Renal cortex interstitium (tissue), 11 donors: ENCODE data around the gene RPS19BP1. TPM values are rescaled to one million over a fixed set of nuclear protein-coding genes. Genes with fewer than 3 reads are reported as not detected.
"Not testable (repeated sequence)": the region's sequence is repeated elsewhere in the genome, so short reads cannot be mapped to it uniquely, and the experiment has no call there.

ENCODE experiments used
- DNase-seq, 11 donors: peaks; one replicate each; pipeline ENCODE4 v3.0.0-alpha.2; 2013; ENCODE audit warnings: low read depth in 9 of 11, low spot score in 4 of 11; ENCODE audit errors: extremely low read depth in 1 of 11
- polyA plus RNA-seq, 3 donors: library from polyadenylated mRNA; unstranded; fragments of 120-200 nt; gene quantifications; one replicate each; pipeline ENCODE4 v1.2.1, GENCODE V29; 2013; ENCODE audit not compliant: insufficient read length in 3 of 3

Gene RPS19BP1
- polyA plus RNA-seq, 3 donors = 41.3 to 58.4 (median 52.9) TPM

DNA sequence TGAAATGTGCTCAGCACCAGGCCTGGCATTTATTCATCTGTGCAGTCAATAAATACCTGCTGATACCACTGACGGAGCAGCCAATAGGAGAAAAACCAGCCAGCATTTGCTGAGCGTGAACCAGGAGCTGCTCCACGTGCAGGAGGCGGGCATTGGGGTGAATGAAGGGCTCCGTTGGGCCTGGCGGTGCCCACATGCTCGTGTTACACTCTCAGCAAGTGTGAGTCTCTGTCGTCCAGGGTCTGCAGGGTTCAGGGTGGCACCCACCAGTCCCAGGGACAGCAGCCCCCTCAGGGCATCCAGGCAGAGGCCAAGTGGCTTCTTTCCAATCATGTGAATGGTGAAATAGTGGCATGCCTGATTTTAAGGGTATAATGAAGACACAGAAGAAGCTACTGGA, 4.2 kb upstream of the RPS19BP1 start:
- no peak for DNase-seq

DNA sequence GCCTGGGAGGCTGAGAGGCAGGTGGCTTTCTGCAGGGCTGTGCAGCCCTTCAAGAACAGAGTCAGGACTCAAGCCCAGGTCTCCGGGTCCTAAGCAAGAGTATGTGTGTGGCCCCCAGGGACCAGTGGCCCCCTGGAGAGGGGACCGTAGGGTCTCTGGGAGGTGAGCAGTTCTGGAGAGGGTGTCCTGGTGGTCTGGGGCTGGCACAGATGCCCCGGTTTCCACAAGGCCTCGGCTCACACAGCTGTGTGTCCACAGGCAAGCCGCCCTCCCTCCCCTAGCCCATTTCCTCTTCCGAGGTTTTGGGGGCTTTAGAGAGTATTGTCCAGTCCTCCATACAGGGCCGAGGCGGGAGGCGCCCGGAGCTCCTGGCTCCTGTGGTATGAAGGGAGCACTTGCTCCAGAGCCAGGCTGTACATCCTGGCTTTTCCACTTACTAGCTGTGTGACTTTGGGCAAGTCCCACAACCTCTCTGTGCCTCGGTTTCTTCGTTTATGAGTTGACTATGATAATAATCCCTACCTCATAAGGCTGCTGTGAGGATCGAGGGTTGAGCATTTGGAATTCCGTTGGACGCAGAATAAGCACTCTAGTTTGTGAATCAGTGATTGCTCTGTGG, 3.4 kb upstream of the RPS19BP1 start:
- no peak for DNase-seq

DNA sequence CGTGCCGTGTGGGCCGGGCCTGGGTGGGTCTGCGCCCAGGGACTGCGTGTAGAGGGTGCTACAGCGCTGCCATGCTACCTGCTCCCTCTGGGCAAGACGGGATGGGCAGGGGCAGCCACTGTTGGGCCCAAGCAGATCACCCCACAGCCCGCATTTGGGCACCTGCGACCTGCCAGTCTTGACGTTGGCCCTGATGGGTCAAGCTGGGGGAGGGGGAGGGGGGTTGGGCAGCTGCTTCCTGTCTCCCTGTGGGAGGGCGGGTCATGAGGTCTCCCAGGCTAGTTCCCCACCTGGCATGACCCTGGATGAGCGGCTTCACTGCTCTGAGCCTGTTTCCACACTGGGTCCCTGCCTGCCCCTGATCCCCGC, 2.8 kb upstream of the RPS19BP1 start:
- DNase-seq = no peak

DNA sequence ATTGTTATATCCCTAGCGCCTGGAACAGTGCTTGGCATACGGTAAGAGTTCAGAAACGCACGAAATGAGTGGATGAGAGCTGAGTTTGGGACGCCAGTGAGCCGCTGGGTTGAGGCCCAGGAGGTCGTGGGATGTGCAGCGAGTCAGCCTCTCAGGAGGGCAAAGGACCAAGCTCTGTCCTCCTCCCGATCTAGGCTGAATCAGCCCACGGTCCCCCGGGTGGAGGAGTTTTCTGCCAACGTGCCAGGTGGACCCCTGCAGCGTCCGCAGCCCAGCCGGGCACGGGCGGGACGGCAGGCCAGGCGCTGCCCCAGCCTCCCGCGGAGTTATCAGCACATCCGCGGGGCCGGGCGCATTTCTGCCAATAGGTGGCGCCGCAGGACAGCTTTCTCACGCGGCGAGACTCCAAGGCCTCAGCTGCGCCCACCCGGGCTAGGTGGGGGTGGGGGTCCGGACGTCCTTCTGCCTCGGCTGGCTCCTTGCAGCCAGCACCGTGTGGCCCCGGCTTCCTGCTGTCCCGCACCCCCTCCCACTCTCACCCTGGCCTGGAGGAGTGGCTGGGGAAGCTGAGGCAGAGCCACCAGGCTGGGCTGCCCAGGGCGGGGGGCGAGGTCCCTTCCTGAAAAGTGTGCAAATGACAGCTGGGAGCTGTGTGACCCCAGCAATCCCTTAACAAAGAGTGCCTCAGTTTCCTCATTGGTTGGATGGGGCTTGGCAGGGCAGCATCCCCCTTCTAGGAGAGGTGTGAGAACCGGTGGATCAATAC, 2.2 kb upstream of the RPS19BP1 start:
- peak in 8 of 11 donors; percentile 71 to 83 (median 78) for DNase-seq

DNA sequence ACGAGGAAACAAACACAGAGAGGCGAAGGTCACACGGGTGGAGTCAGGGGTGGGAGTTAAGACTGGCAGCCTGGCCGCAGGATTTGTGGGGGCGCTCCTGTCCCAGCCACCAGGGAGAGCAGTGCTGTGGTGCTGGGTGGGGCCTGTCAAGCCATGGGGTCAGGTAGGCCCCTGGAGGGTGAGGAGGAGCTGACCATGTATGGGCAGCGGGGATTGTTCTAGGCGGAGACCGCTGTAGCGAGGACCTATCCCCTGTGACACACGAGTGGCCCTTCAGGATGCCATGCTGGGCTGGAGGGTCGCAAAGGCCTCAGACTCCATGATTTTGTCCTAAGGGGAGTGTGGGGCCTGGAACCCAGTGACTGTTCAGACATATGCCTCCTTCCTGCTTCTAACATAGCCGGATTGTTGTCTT, 1.6 kb upstream of the RPS19BP1 start:
- no peak for DNase-seq

DNA sequence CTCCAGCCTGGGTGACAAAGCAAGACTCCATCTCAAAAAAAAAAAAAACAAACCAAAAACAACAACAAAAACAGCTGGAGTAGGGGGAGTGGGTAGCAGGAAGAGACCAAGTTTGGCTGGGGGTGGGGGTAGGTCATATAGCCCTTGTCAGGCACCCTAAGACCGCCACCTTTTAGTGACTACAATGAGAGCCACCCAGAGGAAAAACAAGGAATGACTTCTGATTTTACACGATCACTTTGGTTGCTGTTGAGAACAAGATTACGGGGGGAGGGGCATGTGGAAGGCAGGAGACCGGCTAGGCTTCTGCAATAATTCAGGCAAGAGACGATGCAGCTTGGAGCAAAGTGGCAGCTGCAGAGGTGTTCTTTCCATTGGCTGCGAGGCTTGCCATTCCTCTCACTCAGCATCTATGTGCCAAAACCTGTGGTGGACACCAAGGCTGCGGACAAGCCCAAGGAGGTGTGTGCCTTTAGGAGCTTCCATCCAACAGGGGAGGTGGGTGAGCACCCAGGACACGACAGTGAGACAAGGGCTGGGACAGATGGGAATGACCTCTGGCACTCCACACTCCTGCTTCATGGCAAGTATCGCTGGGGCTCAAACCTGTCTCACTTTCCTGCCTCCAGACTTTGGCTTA, 1.7 kb downstream of the RPS19BP1 start:
- DNase-seq = no peak

DNA sequence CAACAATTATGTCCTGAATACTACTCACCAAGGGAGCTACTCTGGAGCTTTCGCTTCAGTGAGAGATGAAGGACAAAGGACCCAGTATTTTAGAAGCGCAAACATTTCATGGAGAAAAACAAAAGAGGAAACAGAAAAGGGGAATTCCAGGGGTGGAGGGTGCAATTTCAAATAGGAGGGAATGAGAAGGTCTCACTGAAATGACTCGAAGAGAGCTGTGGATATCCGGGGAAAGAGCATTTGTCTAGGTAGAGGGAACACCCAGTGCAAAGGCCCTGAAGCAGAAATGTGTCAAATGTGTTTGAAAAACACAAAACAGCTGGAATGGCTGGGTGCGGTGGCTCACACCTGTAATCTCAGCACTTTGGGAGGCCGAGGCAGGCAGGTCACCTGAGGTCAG, 2.4 kb downstream of the RPS19BP1 start:
- DNase-seq = no peak

DNA sequence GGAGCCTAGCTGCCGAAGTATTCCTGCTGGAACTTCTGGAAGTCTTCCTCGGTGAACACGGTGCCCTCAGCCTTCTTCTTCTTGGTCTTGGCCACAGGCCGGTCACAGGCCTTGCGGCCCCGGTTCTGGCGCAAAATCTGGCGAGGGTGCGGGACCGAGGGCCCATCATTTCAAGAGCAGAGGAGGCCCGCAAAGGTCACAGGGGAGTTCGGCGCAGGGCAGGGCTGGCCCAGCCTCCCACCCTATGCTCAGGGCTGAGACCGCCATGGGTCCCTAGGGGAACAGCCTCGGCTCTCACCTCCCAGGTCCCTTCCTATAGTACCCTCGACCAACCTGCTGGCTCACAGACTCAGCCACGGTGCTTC, 3.1 kb downstream of the RPS19BP1 start:
- DNase-seq = no peak

DNA sequence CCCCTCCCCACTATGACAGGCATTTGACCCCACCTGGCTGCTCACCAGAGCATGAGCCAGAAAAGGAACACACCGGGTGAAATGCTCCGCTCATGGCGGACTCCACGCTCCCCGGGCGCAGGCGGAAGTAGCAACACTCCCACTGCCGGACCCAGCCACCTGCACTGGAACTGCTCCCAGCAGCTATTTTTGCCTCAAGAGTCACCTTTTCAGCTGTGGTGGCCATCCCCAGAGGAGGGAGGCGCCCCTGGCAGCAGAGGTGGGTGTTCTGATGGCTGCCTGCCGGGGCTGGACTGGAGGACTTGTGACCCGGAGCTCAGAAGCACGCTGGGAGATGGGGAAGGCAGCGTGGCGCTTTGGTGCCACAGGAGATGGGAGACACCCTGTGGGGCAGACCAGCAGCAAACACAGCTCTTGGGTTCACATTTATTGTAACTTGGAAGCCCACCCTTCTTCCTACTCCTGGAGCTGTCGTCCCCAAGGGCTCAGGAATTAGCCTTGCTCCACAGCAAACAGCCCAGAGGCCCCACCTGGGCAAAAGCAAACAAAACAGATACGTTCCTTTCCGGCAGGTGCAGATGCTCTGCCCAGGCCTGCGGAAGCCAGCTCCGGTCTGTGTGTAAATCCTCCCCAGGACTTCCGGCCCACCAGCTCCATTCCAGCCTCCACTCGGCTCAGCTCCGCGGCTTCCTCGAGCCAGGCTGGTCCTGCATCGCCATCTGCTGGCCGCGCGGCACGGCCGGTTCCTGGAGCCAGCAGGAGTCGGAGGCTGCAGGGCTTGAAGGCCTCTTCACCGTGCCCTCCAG, 3.7 kb downstream of the RPS19BP1 start:
- peak in 9 of 11 donors; percentile 75 to 89 (median 85) for DNase-seq

DNA sequence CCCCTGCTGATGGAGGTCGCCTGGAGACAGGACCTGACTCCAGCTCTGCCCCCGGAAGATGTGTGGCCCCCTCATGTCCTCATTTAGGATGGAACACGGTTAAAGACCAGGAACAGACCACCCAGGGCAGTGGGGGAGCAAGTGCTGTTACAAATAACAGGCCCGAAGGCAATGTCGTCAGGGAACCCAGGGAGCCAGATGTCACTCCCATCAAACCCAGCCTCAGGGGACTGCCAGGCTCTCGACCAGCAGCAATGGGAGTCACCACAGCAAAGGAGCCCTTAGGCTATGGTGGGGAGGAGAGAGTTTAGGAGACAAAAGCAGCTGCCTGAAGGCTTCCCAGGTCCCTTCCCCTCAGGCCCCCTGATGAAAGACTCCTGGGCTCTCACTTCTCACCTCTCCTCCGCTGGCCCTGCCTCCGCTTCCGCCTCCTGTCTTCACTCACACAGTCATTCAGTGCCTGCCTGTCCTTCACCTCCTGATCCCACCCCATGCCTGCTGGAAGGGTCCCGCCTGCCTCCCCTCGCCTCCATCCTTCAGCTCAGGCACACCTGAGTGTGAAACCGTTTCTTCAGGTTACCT, 4.4 kb downstream of the RPS19BP1 start:
- no peak for DNase-seq

DNA sequence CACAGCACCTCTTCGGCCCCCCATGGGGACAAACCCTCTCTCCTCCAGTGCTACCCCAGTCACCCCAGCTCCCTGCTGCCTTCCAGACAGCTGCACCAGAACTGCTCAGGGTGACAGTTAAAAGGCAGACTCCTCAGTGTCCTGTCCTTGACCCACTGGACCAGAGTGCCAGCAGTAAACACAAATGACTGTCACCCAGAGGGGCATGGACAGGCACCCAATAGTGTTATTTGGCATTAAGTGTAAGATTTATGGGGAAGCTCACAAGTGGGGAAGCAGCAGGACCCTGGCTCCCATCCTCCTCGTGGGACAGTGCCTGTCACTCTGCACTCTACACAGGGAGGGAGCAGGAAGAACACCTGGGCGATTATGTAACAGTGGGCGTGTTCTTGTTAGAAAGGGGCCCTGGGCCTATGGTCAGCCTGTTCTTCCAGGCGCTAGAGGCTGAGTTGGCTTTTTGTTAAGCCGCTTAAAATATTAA, 5.0 kb downstream of the RPS19BP1 start:
- no peak for DNase-seq

DNA sequence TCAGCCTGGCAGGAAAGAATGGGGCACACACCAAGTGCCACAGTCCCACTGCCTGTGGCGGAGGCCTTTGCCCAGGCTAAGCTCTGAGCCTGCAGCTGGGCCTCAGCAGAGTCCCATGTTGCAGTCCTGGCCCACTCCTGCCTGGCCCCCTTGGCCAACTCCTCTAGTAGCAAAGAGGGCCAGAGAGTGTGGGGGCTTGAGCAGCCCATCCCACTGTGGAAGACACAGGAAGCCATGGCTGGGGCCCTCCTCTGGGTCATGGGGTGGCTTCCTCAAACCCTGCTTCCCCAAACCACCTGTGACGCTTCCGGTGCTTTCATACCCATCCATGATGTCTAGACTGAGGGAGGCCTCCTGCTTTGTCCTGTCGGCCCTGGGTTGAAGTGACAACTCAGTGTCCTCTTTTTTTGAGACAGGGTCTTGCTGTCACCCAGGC, 5.8 kb downstream of the RPS19BP1 start:
- no peak for DNase-seq

DNA sequence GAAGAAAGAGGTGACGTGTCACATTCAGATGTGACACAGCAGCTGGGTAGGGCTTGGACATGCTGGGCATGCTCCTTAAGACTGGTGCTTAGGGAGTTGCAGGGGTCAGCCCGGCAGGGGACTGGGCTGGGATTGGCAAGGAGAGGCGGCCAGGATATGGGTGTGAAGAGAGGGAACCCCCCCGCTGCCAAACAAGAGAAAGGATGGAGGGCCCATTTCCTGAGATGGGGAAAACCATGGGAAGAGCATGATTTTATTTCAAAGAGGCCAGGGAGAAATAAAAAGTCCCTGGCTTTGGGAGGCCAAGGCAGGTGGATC, 6.9 kb downstream of the RPS19BP1 start:
- DNase-seq = no peak

DNA sequence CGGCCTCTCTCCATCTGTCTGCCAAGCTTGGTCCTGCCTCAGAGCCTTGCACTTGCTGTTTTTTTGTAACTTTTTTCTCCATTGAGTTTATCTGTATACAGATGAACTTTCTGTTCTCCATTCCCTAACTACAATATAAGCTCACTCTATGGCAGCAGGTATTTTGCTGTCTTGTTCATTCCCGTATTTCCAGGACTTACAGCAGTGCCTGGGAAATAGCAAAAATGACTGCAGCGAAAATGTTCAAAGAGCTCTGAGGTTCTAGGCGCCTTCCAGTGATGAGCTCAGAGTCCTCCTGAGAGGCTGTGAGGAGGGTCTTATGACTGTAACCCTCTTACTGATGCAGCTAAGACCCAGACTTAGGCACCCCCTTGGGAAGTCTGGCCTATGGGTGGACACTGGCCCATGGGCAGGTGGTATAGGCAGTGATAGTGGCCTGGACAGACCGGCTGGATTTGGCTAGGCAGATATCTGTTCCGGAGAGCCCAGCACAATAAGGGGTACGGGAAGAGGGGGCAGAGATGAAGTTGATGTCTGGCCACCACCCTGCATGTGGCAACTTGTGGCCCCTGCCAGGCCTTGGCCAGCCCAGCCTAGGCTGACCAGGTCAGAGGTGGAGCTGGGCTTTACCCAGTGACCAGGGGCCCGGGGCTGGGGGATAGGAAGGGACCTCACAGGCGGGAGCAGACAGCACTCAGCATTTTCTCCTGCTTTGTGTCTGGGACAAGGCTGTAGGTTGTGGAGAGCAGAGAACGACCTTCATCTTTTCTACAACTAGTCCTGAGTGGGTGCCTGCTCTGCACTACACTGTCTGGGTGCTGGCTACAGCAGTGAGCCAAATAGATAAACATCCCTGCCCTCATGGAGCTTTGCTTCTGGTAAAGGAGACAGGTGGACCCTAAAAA, 7.5 kb downstream of the RPS19BP1 start:
- no peak for DNase-seq

DNA sequence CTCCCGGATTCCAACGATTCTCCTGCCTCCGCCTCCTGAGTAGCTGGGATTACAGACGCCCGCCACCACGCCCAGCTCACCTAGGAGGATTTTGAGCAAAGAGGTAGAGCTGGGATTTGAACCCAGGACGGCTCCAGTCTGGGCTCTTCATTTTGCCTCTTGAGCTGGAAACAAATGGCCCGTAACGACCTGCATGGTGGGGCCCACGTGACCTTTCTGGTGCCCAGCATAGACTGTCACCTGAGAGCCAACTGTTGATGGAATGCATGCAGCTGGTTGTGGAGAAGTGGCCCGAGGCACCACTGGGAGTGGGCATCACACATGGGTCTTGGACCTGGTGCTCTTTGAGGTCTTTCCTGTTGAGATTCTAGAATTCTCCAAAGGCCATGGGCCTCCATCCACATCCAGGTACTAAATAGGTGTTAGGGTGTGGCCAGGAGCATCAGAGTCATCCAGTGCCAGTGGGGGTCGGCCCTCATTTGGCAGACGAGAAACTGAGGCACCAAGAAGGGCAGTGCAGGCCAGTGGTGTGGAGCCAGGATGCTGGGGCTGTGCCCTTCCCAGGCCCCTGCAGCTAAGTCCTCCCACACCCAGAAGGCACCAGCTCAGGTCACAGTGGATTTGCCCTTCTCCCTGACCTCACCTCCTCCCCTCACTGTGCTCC, 8.3 kb downstream of the RPS19BP1 start:
- no peak for DNase-seq

DNA sequence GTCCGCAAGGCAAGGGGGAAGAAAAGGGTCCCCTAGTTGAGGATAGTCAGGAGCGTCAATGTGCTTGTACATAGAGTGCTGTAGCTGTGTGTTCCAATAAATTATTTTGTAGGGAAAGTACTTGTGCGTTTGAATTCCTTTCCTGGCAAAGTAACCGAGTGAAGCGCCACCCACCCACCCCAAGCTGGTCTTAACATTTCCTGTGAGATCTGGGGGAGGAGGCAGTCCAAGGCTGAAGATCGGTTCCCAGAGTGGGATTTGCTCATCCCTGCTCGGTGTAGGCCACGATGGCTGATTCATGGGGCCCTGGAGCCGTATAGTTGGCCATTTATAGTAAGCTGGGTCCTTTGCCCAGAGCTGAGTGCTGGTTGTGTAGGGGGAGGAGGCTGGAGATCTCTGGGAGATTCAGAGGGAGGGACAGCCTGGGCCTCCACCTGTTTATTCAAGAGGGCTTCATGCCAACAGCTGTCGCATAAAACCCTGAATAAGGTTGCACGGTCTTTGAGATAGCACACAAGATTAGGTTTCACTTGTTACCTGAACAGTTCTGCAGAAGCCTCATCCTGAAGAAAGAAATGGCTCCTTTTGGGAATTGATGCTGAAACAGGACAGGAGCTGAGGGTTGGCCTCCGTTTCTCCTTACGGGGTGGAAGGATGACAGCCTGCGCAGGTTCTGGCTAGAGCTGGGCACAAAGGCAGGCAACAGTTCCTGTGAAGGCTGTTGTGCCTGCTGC, 9.8 kb downstream of the RPS19BP1 start:
- no peak for DNase-seq

DNA sequence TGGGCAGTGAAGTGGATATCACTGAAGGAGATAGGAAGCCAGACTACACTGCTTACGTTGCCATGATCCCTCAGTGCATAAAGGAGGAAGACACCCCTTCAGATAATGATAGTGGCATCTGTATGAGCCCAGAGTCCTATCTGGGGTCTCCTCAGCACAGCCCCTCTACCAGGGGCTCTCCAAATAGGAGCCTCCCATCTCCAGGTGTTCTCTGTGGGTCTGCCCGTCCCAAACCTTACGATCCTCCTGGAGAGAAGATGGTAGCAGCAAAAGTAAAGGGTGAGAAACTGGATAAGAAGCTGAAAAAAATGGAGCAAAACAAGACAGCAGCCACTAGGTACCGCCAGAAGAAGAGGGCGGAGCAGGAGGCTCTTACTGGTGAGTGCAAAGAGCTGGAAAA, 10.5 kb downstream of the RPS19BP1 start:
- not testable (repeated sequence) for DNase-seq
